H1 (cell line): ENCODE results near the gene COL11A1.

Source experiments
- CTCF ChIP-seq, 3 experiments: IDR thresholded peaks; 1 replicate in 2 of 3; 2 replicates in 1 of 3; pipeline versions ENCODE4 v1.5.1 to v1.6.1; 2011; ENCODE audit warnings: low read length in 3 of 3, mild to moderate bottlenecking in 3 of 3, inconsistent platforms in 2 of 3, low read depth in 1 of 3, moderate library complexity in 1 of 3; ENCODE audit not compliant: insufficient read depth in 1 of 3; ENCODE audit errors: control extremely low read depth in 1 of 3
- EP300 ChIP-seq, 2 experiments: IDR thresholded peaks; 1 replicate in 1 of 2; 2 replicates in 1 of 2; pipeline ENCODE4 v1.6.1; 2011 to 2012; ENCODE audit warnings: low read depth in 2 of 2, low read length in 2 of 2, mild to moderate bottlenecking in 2 of 2, borderline replicate concordance in 1 of 2, inconsistent platforms in 1 of 2, moderate library complexity in 1 of 2
- EZH2 ChIP-seq: fragments of 200-600 bp; sonication (generic); IDR thresholded peaks from 2 replicates; pipeline ENCODE4 v1.7.1; 2012; ENCODE audit warnings: low read depth, mild to moderate bottlenecking, moderate library complexity, low read length, inconsistent platforms; ENCODE audit not compliant: severe bottlenecking
- FOSL1 ChIP-seq: IDR thresholded peaks from 2 replicates; pipeline ENCODE4 v1.6.1; 2011; ENCODE audit warnings: mild to moderate bottlenecking, low read depth, low read length, moderate library complexity; ENCODE audit not compliant: insufficient read depth
- HDAC2 ChIP-seq, 2 experiments: fragments of 300-600 bp in 1 of 2; sonication (generic) in 1 of 2; IDR thresholded peaks; 2 replicates each; pipeline ENCODE4 v1.6.1; 2011 to 2012; ENCODE audit warnings: low read depth in 2 of 2, low read length in 2 of 2, mild to moderate bottlenecking in 2 of 2, moderate library complexity in 2 of 2, borderline replicate concordance in 1 of 2, inconsistent platforms in 1 of 2
- JUN ChIP-seq: IDR thresholded peaks from 2 replicates; pipeline ENCODE4 v1.6.1; 2011; ENCODE audit warnings: low read depth, mild to moderate bottlenecking, improper control_type of control experiment, low read length
- JUND ChIP-seq: IDR thresholded peaks from 2 replicates; pipeline ENCODE4 v1.6.1; 2011; ENCODE audit warnings: mild to moderate bottlenecking, improper control_type of control experiment, low read length
- RAD21 ChIP-seq, 2 experiments: IDR thresholded peaks in 1 of 2; conservative IDR thresholded peaks in 1 of 2; 2 replicates each; pipeline ENCODE4 v1.6.1; 2011; ENCODE audit warnings: low read depth in 2 of 2, low read length in 2 of 2, improper control_type of control experiment in 1 of 2, inconsistent platforms in 1 of 2, mild to moderate bottlenecking in 1 of 2, moderate library complexity in 1 of 2
- TBP ChIP-seq: IDR thresholded peaks from 2 replicates; pipeline ENCODE4 v1.6.1; 2011; ENCODE audit warnings: low read depth, low read length, improper control_type of control experiment

DNA sequence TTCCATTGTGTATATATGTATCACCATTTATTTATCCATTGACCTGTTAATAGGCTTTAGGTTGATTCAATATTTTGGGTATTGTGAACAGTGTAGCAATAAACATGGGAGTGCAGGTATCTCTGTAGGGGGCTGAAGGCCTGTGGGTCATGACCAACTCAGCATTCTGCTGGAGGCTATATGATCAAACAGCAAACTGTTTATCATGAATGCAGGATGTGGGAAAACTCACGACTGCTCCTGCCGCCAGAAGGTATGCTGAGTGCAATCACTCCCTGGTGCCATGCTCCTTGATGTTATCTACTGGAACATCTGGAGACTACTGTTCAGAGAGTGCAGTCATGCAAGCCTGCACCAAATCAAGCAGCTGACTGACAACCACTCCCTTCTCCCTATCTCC lies 275.2 kb downstream of the COL11A1 start:
- TF ChIP-seq CTCF (IDR thresholded peaks at IDR 0.05; ENCODE audit: control extremely low read depth in 1 of 3, insufficient read depth in 1 of 3, low read depth in 1 of 3, low read length in 3 of 3) (no peak), JUN (no peak), EP300 (IDR thresholded peaks at IDR 0.05; ENCODE audit: borderline replicate concordance in 1 of 2, low read depth in 2 of 2, low read length in 2 of 2) (no peak), FOSL1 (no peak), JUND (no peak), HDAC2 (IDR thresholded peaks at IDR 0.05; ENCODE audit: borderline replicate concordance in 1 of 2, low read depth in 2 of 2, low read length in 2 of 2) (no peak), TBP (no peak), RAD21 (IDR thresholded peaks at IDR 0.05 in 1 of 2, conservative IDR thresholded peaks at IDR 0.05 in 1 of 2; ENCODE audit: low read depth in 2 of 2, low read length in 2 of 2) (no peak), EZH2 (no peak)
